ENCODE results near the gene ERC1.
A peak's percentile ranks its signal among the peaks of the same experiment; 100 is the strongest.

Gene ERC1

GRCh38 chr12:1056390-1056789 is 65.4 kb downstream of the ERC1 start:
- TF ChIP-seq POLR2A (IDR thresholded peaks at IDR 0.05; ENCODE audit: low read length) (no peak), GATA1 (IDR thresholded peaks at IDR 0.05; ENCODE audit: low read depth, low read length) (no peak)
- no peak for DNase-seq

GRCh38 chr12:1058423-1058822 is 67.4 kb downstream of the ERC1 start:
- no peak for DNase-seq
- no peak for TF ChIP-seq POLR2A (IDR thresholded peaks at IDR 0.05; ENCODE audit: low read length)
- TF ChIP-seq GATA1 (IDR thresholded peaks at IDR 0.05; ENCODE audit: low read depth, low read length): no peak

- no peak for TF ChIP-seq POLR2A (IDR thresholded peaks at IDR 0.05; ENCODE audit: low read length)
- TF ChIP-seq GATA1 (IDR thresholded peaks at IDR 0.05; ENCODE audit: low read depth, low read length): no peak
- no peak for DNase-seq
These were observed 68.1 kb downstream of the ERC1 start for GRCh38 chr12:1059162-1059561.

DNA sequence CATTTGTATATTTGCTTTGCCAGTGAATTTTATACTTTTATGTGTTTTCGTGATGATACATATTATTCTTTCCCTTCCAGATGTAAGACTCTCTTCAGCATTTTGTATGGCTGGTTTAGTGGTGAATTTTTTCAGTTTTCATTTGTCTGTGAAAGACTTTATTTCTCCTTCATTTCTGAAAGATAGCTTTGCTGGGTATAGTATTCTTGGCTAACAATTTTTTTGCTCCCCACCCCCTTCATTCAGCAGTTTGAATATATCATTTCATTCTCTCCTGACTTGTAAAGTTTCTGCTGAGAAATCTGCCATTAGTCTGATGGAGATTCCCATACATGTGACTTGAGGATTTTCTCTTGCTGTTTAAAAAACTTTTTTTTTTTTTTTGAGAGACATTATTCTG is 72.8 kb downstream of the ERC1 start:
- DNase-seq: no peak
- TF ChIP-seq GATA1 (IDR thresholded peaks at IDR 0.05; ENCODE audit: low read depth, low read length) (no peak), POLR2A (IDR thresholded peaks at IDR 0.05; ENCODE audit: low read length) (no peak)

DNA sequence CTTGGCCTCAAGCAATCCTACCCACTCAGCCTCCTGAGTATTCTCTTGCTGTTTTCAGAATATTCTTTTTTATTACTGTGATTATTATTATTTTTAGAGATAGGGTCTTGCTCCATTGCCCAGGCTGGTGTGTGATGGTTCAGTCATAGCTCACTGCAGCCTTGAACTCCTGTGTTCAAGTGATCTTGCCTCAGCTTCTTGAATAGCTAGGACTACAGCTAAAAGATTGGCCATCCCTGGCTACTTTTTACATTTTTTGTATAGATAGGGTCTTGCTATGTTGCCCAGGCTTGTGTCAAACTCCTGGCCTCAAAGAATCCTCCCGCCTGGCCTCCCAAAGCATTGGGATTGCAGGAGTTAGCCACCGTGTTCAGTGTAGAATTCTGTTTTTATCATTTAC is 73.3 kb downstream of the ERC1 start:
- TF ChIP-seq POLR2A (IDR thresholded peaks at IDR 0.05; ENCODE audit: low read length) (no peak), GATA1 (IDR thresholded peaks at IDR 0.05; ENCODE audit: low read depth, low read length) (no peak)
- no peak for DNase-seq

GRCh38 chr12:1065629-1066028 is 74.6 kb downstream of the ERC1 start:
- no peak for TF ChIP-seq POLR2A (IDR thresholded peaks at IDR 0.05; ENCODE audit: low read length)
- no peak for TF ChIP-seq GATA1 (IDR thresholded peaks at IDR 0.05; ENCODE audit: low read depth, low read length)

DNA sequence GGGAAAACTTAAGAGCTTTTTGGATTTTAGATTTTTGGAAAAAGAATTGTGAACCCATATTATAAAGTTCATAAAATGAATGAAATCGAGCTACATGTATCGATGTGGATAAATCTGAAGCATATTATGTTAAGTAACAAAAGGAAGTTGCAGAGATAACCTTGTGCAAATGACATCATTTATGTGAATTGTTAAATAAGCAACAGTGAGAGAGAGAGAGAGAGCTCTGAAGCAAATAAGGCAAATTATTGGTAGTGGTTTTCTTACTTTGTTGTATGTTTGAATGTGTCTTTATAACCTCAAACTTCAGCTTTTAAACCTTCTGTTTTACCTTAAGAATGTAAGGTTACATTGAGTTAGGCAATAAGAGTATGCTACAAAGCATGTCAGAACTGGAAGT is 78.8 kb downstream of the ERC1 start:
- no peak for DNase-seq
- TF ChIP-seq POLR2A (IDR thresholded peaks at IDR 0.05; ENCODE audit: low read length): no peak
- TF ChIP-seq GATA1 (IDR thresholded peaks at IDR 0.05; ENCODE audit: low read depth, low read length): no peak

More at GRCh38 chr12:1065629-1066028, 74.6 kb downstream of the ERC1 start:
- no peak for DNase-seq

DNA sequence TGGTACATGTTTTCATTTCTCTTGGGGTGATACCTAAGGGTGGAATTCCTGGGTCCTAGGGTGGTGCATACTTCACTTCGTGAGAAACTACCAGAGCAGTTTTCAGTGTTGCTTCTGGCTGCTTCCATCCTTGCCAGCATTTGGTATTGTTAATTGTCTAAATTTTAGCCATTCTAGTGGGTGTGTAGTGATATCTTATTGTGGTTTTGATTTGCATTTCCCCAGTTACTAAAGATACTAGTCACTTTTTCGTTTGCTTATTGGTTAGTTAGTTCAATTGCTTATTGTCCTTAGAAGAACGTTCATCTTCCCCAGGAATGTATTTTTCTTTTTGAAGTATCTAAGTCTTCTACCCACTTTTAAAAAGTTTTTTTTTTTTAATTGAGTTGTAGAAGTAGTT is 80.2 kb downstream of the ERC1 start:
- DNase-seq: no peak
- no peak for TF ChIP-seq GATA1 (IDR thresholded peaks at IDR 0.05; ENCODE audit: low read depth, low read length)
- no peak for TF ChIP-seq POLR2A (IDR thresholded peaks at IDR 0.05; ENCODE audit: low read length)

- no peak for DNase-seq
These were observed 82.6 kb downstream of the ERC1 start for GRCh38 chr12:1073652-1074051.

DNA sequence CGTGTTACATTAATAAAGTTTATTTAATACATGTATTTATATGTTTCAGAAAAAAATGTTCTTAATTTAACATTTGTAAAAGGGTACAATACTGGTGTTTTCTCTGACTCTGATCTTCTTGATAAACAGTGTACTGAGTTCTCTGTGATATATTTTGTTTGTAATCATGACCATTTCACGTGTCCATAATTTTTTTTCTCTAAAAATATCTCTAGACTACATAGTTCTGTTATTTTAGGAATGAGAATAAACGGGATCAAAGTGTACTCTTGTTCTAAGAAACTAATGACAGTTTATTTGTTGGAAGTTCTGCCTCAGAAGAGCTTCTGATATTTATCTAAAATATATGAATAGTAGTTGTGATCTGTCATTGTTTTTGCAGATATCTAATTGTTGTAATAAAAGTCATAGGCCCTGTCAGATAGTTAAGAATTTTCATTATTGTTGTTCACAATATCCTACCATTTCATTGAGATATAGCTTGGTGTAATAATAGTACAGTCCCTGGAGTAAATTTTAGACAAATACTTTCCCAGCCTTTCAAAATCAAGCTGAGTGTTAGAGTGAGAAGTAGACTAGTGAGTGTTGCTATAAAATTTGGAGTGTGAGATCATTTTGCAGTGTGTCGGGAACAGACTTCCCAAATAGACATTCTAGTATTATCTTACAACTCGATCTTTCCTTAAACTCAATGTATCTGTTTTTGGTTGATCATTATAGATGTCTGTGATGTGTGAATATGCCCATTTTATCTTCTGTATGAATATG is 86.2 kb downstream of the ERC1 start:
- DNase-seq: no peak
- TF ChIP-seq POLR2A (IDR thresholded peaks at IDR 0.05; ENCODE audit: low read length) (no peak), GATA1 (IDR thresholded peaks at IDR 0.05; ENCODE audit: low read depth, low read length) (no peak)

More at GRCh38 chr12:1073652-1074051, 82.6 kb downstream of the ERC1 start:
- TF ChIP-seq POLR2A (IDR thresholded peaks at IDR 0.05; ENCODE audit: low read length) (no peak), GATA1 (IDR thresholded peaks at IDR 0.05; ENCODE audit: low read depth, low read length) (no peak)

GRCh38 chr12:1078002-1078401 is 87.0 kb downstream of the ERC1 start:
- no peak for DNase-seq
- TF ChIP-seq POLR2A (IDR thresholded peaks at IDR 0.05; ENCODE audit: low read length): no peak
- TF ChIP-seq GATA1 (IDR thresholded peaks at IDR 0.05; ENCODE audit: low read depth, low read length): no peak

- TF ChIP-seq POLR2A (IDR thresholded peaks at IDR 0.05; ENCODE audit: low read length): no peak
- TF ChIP-seq GATA1 (IDR thresholded peaks at IDR 0.05; ENCODE audit: low read depth, low read length): no peak
These were observed 89.6 kb downstream of the ERC1 start for GRCh38 chr12:1080520-1081223.

GRCh38 chr12:1083151-1083888 is 92.3 kb downstream of the ERC1 start:
- TF ChIP-seq POLR2A (IDR thresholded peaks at IDR 0.05; ENCODE audit: low read length) (no peak), GATA1 (IDR thresholded peaks at IDR 0.05; ENCODE audit: low read depth, low read length) (no peak)

More at GRCh38 chr12:1080520-1081223, 89.6 kb downstream of the ERC1 start:
- DNase-seq: no peak

DNA sequence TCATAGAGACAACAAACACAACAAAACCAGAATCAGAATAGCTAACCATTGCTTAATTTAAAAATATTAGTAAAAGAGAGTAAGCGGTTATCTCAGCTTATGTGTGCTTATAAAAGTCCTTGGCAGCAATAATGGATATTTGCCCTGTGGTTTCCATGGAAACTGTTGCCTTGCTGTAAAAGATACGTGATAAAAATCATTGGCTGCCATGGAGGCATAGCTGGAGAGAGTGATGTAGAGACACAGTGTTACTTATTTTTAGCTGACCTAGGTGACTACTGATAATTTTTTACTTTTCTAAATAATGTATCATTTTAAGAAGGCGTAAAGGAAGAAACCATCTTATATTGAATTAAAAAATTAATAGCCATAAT is 92.9 kb downstream of the ERC1 start:
- peak; percentile 41 to 69 for DNase-seq
- no peak for TF ChIP-seq POLR2A (IDR thresholded peaks at IDR 0.05; ENCODE audit: low read length)
- no peak for TF ChIP-seq GATA1 (IDR thresholded peaks at IDR 0.05; ENCODE audit: low read depth, low read length)

More at GRCh38 chr12:1083151-1083888, 92.3 kb downstream of the ERC1 start:
- no peak for DNase-seq
